KG1 (cell line): Measurements from ENCODE around the gene CDK18.
A peak's percentile ranks its signal among the peaks of the same experiment; 100 is the strongest.

Experiments
- DNase-seq: peaks from one replicate; lab custom pipeline; 2025; lab: John Stamatoyannopoulos, UW

Gene CDK18

GRCh38 chr1:205523891-205524793 is 19.7 kb downstream of the CDK18 start:
- DNase-seq, result peak; percentile 46

DNA sequence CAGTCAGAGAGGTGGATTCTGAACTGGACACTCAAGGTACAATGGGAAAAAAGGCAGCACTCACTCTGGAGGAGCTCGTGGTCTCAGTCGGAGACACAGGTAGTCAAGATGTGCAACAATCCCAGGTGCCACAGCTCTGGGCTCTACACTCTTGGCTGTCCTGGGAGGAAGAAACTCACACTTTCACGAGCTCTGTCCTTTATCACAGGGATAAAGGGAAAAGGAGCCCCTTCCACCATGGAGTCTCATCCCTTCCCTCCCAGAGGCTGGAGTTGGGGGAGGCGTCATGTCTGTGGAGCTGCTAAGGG is 20.3 kb downstream of the CDK18 start:
- no peak for DNase-seq

DNA sequence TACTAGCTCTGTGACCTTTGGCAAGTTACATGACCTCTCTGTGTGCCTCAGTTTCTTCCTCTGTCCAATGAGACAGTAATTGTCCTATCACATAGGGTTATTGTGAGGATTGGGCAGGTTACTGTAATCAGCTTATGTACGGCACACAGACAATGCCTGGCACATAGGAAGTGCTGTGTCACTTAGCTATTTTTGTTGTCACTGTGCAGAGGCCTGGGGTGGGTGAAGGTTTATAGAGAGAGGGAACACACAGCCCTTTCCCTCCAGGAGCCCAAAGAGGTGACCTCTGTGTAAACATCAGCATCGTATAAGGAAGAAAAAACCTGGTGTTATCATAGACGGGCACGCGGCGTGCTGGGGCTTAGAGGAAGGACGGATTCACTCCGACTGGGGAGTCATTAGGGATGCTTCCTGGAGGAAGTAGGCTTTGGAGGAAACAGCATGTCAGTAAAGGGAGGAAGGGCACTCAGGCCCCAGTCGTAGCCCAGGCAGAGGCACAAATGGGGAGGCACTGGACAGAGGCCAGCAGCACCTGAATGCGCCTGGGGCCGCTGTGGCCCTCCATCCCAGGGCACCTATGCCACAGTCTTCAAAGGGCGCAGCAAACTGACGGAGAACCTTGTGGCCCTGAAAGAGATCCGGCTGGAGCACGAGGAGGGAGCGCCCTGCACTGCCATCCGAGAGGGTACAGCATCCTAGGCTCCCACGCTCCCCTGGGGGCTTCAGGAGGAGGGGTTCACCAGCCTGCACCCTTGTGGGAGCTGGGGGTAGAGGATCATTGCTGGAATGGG is 21.2 kb downstream of the CDK18 start:
- DNase-seq, result no peak

- DNase-seq, result no peak
Observed at GRCh38 chr1:205526431-205526830, 22.0 kb downstream of the CDK18 start.

DNA sequence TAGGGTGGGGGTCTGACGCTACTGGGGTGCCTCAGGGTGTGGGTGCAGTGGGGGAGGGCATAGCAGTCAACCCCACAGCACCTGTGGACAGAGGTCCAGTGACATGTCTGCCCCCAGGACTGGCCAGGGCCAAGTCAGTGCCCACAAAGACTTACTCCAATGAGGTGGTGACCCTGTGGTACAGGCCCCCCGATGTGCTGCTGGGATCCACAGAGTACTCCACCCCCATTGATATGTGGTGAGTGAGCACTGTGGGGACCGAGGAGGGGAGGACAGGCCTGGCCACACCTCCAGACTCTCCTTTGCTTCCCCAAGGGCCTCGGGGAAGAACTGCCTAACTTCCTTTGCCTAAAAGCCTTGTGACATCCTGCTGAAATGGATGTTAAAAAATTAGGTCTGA is 23.5 kb downstream of the CDK18 start:
- DNase-seq, result no peak

DNA sequence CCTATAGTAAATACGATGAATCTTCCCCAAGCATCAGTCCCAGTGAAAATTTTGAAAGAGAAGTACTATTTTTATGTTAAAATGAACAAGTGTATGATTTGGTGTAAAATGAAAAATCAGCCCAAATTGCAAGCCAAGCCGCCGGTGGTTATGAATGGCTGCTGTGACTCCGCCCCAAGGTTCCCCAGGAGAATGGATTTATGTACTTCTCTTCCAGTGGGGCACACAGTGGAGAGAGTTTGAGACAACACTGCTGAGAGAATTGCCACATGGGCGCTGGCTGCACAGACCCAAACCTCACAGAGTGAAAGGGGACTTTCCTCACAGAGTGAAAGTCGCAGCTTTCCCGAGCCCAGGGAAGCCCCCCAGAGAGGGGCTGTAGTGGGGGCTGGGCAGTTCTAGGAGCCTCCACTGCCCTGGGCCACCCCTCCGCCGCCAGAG is 24.0 kb downstream of the CDK18 start:
- no peak for DNase-seq

- peak; percentile 31 for DNase-seq
Observed at GRCh38 chr1:205528887-205529825, 24.7 kb downstream of the CDK18 start.

DNA sequence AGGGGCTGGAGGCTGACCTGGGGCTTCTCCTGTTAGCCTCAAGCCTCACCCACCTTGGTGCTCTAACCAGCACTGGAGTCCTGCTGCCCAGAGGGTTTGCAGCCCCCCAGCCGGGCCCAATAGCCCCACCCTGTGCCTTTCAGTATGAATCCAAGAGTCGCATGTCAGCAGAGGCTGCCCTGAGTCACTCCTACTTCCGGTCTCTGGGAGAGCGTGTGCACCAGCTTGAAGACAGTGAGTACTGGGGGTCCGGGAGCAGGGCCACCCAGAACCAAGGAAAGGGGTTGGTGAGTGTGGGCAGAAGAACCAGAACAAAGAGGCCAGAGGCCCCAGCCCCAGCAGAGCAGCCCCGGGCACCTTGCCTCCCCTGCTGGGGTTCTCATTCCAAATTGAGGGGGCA is 25.6 kb downstream of the CDK18 start:
- no peak for DNase-seq

DNA sequence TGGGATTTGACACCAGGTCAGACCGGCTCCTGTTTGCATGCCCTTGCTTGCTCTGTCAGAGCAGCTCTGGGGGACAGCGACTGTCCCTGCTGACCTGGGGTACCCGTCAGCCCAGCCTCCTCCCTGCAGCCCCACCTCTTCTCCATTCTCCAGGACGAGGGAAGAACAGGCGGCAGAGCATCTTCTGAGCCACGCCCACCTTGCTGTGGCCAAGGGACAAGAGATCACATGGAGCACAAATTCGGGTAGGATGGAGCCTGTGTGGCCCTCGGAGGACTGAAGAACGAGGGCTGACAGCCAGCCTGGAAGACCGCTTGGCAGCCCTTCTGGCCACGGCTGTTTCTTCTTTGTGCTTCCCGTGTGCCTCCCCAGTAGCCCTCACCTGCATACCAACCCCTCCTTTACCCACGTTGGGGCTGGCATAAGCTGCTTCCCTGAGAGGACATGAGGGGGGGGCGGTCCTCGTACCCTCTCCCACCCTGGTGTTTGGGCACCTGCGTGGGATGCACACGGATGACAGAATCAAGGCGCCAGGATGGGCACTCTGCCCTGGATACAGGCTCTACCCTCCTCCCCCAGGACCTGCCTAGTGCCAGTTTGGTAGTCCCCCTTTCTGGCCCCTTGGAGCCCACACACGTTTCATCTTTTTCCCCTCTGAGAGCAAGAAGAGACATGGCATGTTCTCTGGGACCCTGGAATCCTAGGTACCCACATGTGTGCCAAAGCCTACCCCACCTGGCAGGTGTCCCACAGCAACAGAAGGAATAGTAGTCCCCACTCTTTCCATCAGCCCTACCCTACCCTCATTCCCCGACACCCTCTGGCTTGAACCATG is 26.9 kb downstream of the CDK18 start:
- no peak for DNase-seq

GRCh38 chr1:205532026-205532898 is 27.8 kb downstream of the CDK18 start:
- DNase-seq, result no peak

- DNase-seq, result no peak
Observed at GRCh38 chr1:205532996-205533735, 28.7 kb downstream of the CDK18 start.

- no peak for DNase-seq
Observed at GRCh38 chr1:205533748-205534443, 29.4 kb downstream of the CDK18 start.

- DNase-seq, result no peak
Observed at GRCh38 chr1:205534444-205534985, 30.0 kb downstream of the CDK18 start.

DNA sequence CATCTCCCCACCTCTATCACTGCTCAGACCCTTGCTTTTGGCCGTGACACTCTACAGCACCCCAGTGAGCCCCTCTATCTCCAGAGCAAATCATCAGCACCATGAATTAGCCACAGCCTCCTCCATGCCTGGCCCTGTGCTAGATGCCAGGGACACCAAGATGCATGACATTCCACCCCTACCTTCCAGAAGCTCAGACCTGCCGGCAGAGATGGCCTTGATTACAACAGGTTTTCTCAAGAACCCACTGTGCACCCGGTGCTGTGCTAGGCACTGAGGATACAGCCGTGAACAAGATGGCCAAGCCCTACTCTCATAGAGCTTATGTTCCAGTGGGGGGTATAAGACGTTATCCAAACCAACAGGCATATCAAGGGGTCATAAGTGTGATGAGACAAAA is 30.6 kb downstream of the CDK18 start:
- DNase-seq, result no peak

GRCh38 chr1:205535866-205536758 is 31.6 kb downstream of the CDK18 start:
- no peak for DNase-seq

- DNase-seq, result no peak
Observed at GRCh38 chr1:205536759-205537361, 32.4 kb downstream of the CDK18 start.

DNA sequence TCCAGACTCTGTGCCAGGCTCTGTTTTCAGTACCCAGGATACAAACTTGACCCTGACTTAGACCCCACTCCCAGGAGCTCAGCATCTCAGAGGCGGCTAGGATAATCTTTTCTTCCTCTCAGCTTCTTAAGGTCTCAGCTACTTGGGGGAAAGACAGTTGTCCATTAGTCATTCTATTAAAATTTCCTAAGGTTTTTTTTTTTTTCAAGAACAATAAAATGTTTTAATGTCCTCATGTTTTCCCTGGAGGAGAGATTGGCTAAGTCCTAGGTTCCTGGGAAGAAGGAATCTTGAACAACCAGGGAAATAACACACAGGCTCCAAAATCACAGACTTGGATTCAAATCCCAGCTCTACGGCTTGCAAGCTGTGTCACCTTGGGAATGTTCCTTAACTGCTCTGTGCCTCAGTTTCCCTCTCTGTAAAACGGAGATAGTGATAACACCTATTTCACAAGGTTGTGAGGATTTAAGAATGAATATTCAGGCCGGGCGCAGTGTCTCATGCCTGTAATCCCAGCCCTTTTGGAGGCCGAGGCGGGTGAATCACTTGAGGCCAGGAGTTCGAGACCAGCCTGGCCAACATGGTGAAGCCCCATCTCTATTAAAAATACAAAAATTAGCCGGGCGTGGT is 33.0 kb downstream of the CDK18 start:
- no peak for DNase-seq
